Fibroblast of skin of abdomen (primary cell): ENCODE results near the gene GRK3.

ENCODE experiments used
- DNase-seq: peaks from one replicate; pipeline ENCODE4 v3.0.0-alpha.2; 2013

The GRK3 gene

GRCh38 chr22:25762147-25762546, 197.7 kb downstream of the GRK3 start:
- no peak for DNase-seq

- no peak for DNase-seq
These were observed 198.8 kb downstream of the GRK3 start for GRCh38 chr22:25763239-25763777.

GRCh38 chr22:25764270-25765015, 200.0 kb downstream of the GRK3 start:
- no peak for DNase-seq

- no peak for DNase-seq
These were observed 200.5 kb downstream of the GRK3 start for GRCh38 chr22:25765016-25765367.

GRCh38 chr22:25765801-25766200, 201.3 kb downstream of the GRK3 start:
- DNase-seq, result no peak

GRCh38 chr22:25766418-25766817, 201.9 kb downstream of the GRK3 start:
- no peak for DNase-seq

- no peak for DNase-seq
These were observed 205.9 kb downstream of the GRK3 start for GRCh38 chr22:25770333-25770732.

GRCh38 chr22:25772288-25772687, 207.8 kb downstream of the GRK3 start:
- DNase-seq, result no peak

- DNase-seq, result no peak
These were observed 210.1 kb downstream of the GRK3 start for GRCh38 chr22:25774575-25775026.

- peak; percentile 16 for DNase-seq
These were observed 211.1 kb downstream of the GRK3 start for GRCh38 chr22:25775531-25775930.

GRCh38 chr22:25777411-25777810, 212.9 kb downstream of the GRK3 start:
- no peak for DNase-seq

- DNase-seq, result peak; percentile 23
These were observed 213.4 kb downstream of the GRK3 start for GRCh38 chr22:25777870-25778269.
